Activated CD4-positive, alpha-beta T cell treated with anti-CD3 and anti-CD28 coated beads, Interleukin-2, amount 50 U/mL, for 4 hours (primary cell): ENCODE measurements around the gene CNTN4.
"Not testable (repeated sequence)": the region's sequence is repeated elsewhere in the genome, so short reads cannot be mapped to it uniquely, and the experiment has no call there.

Experiments
- DNase-seq, 2 experiments: peaks; one replicate each; pipeline ENCODE4 v3.0.0-alpha.2; 2020

Gene CNTN4

GRCh38 chr3:2934541-2934940 is 835.9 kb downstream of the CNTN4 start:
- no peak for DNase-seq

- DNase-seq: no peak
Measured at GRCh38 chr3:2937055-2937454, 838.4 kb downstream of the CNTN4 start.

- no peak for DNase-seq
Measured at GRCh38 chr3:2937592-2937991, 838.9 kb downstream of the CNTN4 start.

GRCh38 chr3:2938711-2939110 is 840.0 kb downstream of the CNTN4 start:
- DNase-seq: no peak

- no peak for DNase-seq
Measured at GRCh38 chr3:2940062-2940461, 841.4 kb downstream of the CNTN4 start.

- no peak for DNase-seq
Measured at GRCh38 chr3:2944628-2945027, 846.0 kb downstream of the CNTN4 start.

- DNase-seq: no peak
Measured at GRCh38 chr3:2945121-2945520, 846.5 kb downstream of the CNTN4 start.

GRCh38 chr3:2947536-2947935 is 848.9 kb downstream of the CNTN4 start:
- no peak for DNase-seq

- DNase-seq: no peak
Measured at GRCh38 chr3:2948882-2949281, 850.2 kb downstream of the CNTN4 start.

GRCh38 chr3:2950159-2950558 is 851.5 kb downstream of the CNTN4 start:
- DNase-seq: no peak

GRCh38 chr3:2957115-2957514 is 858.4 kb downstream of the CNTN4 start:
- DNase-seq: no peak

- DNase-seq: no peak
Measured at GRCh38 chr3:2958551-2958950, 859.9 kb downstream of the CNTN4 start.

GRCh38 chr3:2961576-2961975 is 862.9 kb downstream of the CNTN4 start:
- DNase-seq: no peak

GRCh38 chr3:2967871-2968270 is 869.2 kb downstream of the CNTN4 start:
- DNase-seq: no peak

GRCh38 chr3:2968475-2968874 is 869.8 kb downstream of the CNTN4 start:
- DNase-seq: no peak

- no peak for DNase-seq
Measured at GRCh38 chr3:2976212-2976611, 877.5 kb downstream of the CNTN4 start.

GRCh38 chr3:2976796-2977195 is 878.1 kb downstream of the CNTN4 start:
- DNase-seq: no peak

GRCh38 chr3:2978977-2979732 is 880.5 kb downstream of the CNTN4 start:
- no peak for DNase-seq

GRCh38 chr3:2984005-2984830 is 885.6 kb downstream of the CNTN4 start:
- DNase-seq: no peak

GRCh38 chr3:2984831-2985220 is 886.2 kb downstream of the CNTN4 start:
- DNase-seq: no peak

GRCh38 chr3:2985479-2985878 is 886.8 kb downstream of the CNTN4 start:
- no peak for DNase-seq

GRCh38 chr3:2992534-2992933 is 893.9 kb downstream of the CNTN4 start:
- DNase-seq: no peak

GRCh38 chr3:2993130-2993529 is 894.5 kb downstream of the CNTN4 start:
- not testable (repeated sequence) for DNase-seq

- DNase-seq: no peak
Measured at GRCh38 chr3:2993736-2994135, 895.1 kb downstream of the CNTN4 start.
